ENCODE results near the gene ALG9.

DNA sequence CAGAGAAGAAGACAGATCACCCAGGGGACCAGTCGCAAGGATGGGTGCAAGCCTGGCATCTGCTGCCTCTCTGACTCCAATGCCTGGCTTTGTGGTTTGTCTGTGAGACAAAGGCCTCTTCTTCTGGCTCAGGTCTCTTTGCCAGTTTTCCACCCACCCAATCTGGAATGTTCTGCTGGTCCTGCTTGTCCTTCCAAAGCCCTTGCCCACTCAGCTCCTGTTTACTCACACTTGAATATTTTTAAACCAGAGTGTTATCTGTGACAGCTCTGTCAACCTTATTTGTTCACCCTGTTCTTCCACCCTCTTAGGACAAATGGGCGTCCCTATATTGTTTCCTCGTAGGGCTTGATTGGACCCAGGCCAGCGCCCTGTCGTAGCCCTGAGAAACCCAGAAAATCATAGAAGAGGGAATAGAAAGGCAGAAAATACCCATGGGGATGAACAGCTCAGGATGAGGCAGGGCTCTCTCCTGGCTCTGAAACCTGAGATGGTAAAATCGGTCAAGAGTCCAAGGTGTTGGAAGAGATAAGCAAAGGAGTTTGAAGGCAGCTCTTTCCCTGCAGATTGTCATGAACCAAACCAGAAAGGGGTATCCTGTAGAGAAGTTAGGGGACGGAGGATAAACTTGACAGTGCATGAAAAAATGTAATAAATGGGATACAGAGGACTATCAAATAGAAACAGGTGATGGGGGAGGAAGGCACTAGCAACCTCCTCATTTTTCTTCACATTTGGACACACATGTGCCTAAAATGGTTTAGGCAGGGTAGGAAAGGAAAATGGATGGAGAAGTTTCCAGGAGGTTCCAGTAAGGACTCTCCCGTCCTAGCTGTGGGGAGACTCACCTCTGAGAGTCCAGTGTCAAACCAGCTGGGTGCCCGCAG lies 39.5 kb upstream of the ALG9 start:
- TF ChIP-seq, protein P1, sequence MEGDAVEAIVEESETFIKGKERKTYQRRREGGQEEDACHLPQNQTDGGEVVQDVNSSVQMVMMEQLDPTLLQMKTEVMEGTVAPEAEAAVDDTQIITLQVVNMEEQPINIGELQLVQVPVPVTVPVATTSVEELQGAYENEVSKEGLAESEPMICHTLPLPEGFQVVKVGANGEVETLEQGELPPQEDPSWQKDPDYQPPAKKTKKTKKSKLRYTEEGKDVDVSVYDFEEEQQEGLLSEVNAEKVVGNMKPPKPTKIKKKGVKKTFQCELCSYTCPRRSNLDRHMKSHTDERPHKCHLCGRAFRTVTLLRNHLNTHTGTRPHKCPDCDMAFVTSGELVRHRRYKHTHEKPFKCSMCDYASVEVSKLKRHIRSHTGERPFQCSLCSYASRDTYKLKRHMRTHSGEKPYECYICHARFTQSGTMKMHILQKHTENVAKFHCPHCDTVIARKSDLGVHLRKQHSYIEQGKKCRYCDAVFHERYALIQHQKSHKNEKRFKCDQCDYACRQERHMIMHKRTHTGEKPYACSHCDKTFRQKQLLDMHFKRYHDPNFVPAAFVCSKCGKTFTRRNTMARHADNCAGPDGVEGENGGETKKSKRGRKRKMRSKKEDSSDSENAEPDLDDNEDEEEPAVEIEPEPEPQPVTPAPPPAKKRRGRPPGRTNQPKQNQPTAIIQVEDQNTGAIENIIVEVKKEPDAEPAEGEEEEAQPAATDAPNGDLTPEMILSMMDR (IDR thresholded peaks at IDR 0.05) = no peak
- TF ChIP-seq EZH2 (IDR thresholded peaks at IDR 0.05) = no peak
- TF ChIP-seq EZH2phosphoT487 (IDR thresholded peaks at IDR 0.05) = no peak

Measured in neural progenitor cell (in vitro differentiated cells).